ENCODE results near the gene ELAPOR1. TPM values are rescaled to one million over a fixed set of nuclear protein-coding genes. Genes with fewer than 3 reads are reported as not detected.
A peak's percentile ranks its signal among the peaks of the same experiment; 100 is the strongest.

The ELAPOR1 gene
- total and polyA plus RNA-seq, 9 of the 15 experiments (the other 6 are each of a cell fraction or from before 2014, with no cell fraction given): 0.07 to 1.2 (median 0.18) TPM

DNA sequence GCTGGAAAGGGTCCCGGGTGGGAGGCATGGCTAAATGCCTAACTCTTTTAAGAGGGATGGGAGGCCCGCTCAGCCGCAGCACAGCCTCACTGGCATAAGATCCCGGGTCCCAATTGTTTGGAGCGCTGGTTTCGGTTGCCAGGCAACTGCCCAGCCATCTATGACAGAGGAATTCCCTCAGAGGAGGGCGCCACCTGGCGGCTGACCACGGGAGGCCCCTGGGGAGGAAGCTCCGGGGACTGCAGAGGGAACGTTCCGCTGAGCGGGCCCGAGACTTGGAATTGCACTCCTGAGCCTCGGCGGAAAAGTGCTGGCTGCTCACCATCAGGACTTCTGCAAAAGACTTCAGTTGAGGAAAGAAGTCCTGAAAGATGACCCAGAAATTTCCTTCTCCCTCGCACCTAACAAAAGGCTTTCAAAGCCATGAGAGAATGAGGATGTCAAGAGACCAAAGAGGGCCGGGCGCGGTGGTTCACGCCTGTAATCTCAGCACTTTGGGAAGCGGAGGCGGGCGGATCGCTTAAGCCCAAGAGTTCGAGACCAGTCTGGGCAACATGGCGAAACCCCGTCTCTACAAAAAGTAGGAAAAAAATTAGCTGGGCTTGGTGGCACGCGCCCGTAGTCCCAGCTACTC, 1.1 kb upstream of the ELAPOR1 start (continued):
- TF ChIP-seq, protein P1, sequence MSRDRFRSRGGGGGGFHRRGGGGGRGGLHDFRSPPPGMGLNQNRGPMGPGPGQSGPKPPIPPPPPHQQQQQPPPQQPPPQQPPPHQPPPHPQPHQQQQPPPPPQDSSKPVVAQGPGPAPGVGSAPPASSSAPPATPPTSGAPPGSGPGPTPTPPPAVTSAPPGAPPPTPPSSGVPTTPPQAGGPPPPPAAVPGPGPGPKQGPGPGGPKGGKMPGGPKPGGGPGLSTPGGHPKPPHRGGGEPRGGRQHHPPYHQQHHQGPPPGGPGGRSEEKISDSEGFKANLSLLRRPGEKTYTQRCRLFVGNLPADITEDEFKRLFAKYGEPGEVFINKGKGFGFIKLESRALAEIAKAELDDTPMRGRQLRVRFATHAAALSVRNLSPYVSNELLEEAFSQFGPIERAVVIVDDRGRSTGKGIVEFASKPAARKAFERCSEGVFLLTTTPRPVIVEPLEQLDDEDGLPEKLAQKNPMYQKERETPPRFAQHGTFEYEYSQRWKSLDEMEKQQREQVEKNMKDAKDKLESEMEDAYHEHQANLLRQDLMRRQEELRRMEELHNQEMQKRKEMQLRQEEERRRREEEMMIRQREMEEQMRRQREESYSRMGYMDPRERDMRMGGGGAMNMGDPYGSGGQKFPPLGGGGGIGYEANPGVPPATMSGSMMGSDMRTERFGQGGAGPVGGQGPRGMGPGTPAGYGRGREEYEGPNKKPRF (IDR thresholded peaks at IDR 0.05; ENCODE audit: low read depth, low read length): no peak
- TF ChIP-seq ELF4 (CRISPR knock-in tag; IDR thresholded peaks at IDR 0.05) (no peak), ATF1 (CRISPR knock-in tag; IDR thresholded peaks at IDR 0.05) (no peak), ATF1 (tag; IDR thresholded peaks at IDR 0.05) (peak; percentile 56), TEAD4 (IDR thresholded peaks at IDR 0.05; ENCODE audit: low read length) (peak; percentile 78), TEAD4 (CRISPR knock-in tag; IDR thresholded peaks at IDR 0.05; ENCODE audit: borderline replicate concordance) (no peak), TOE1 (IDR thresholded peaks at IDR 0.05; ENCODE audit: borderline replicate concordance) (peak; percentile 47; the same call in 1 of the 2 replicates), TOE1 (CRISPR knock-in tag; IDR thresholded peaks at IDR 0.05; ENCODE audit: borderline replicate concordance, low read depth) (no peak), MEF2D (tag; conservative IDR thresholded peaks at IDR 0.05; ENCODE audit: low read depth) (no peak), FOXJ3 (CRISPR knock-in tag; IDR thresholded peaks at IDR 0.05) (peak; percentile 78; the same call in 1 of the 2 replicates), MAZ (CRISPR knock-in tag; conservative IDR thresholded peaks at IDR 0.05 in 1 of 2, IDR thresholded peaks at IDR 0.05 in 1 of 2) (peak; percentile 42 to 89; a peak in 2 of 4 replicates), ESRRA (IDR thresholded peaks at IDR 0.05; ENCODE audit: borderline replicate concordance, low read depth) (peak; percentile 50; the same call in 1 of the 2 replicates), ZNF766 (CRISPR knock-in tag; conservative IDR thresholded peaks at IDR 0.05) (0 out of 2 replicates have a peak, but pooled peaks have one; percentile 50), HNRNPUL1 (IDR thresholded peaks at IDR 0.05; ENCODE audit: low read length) (no peak), SIN3A (IDR thresholded peaks at IDR 0.05; ENCODE audit: borderline replicate concordance in 2 of 2, control insufficient read depth in 1 of 2, low read depth in 2 of 2, low read length in 2 of 2) (peak in 1 of 2 experiments; percentile 15; a peak in 1 of 4 replicates), TEAD2 (tag; IDR thresholded peaks at IDR 0.05) (0 out of 2 replicates have a peak, but pooled peaks have one; percentile 24)
- TF ChIP-seq, protein P2, sequence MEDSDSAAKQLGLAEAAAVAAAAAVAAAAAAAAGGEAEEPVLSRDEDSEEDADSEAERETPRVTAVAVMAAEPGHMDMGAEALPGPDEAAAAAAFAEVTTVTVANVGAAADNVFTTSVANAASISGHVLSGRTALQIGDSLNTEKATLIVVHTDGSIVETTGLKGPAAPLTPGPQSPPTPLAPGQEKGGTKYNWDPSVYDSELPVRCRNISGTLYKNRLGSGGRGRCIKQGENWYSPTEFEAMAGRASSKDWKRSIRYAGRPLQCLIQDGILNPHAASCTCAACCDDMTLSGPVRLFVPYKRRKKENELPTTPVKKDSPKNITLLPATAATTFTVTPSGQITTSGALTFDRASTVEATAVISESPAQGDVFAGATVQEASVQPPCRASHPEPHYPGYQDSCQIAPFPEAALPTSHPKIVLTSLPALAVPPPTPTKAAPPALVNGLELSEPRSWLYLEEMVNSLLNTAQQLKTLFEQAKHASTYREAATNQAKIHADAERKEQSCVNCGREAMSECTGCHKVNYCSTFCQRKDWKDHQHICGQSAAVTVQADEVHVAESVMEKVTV (CRISPR knock-in tag; IDR thresholded peaks at IDR 0.05): peak; percentile 41
- TF ChIP-seq, protein P3, sequence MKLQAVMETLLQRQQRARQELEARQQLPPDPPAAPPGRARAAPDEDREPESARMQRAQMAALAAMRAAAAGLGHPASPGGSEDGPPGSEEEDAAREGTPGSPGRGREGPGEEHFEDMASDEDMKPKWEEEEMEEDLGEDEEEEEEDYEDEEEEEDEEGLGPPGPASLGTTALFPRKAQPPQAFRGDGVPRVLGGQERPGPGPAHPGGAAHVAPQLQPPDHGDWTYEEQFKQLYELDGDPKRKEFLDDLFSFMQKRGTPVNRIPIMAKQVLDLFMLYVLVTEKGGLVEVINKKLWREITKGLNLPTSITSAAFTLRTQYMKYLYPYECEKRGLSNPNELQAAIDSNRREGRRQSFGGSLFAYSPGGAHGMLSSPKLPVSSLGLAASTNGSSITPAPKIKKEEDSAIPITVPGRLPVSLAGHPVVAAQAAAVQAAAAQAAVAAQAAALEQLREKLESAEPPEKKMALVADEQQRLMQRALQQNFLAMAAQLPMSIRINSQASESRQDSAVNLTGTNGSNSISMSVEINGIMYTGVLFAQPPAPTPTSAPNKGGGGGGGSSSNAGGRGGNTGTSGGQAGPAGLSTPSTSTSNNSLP (IDR thresholded peaks at IDR 0.05; ENCODE audit: borderline replicate concordance, low read depth, low read length): no peak
- TF ChIP-seq, protein P4, sequence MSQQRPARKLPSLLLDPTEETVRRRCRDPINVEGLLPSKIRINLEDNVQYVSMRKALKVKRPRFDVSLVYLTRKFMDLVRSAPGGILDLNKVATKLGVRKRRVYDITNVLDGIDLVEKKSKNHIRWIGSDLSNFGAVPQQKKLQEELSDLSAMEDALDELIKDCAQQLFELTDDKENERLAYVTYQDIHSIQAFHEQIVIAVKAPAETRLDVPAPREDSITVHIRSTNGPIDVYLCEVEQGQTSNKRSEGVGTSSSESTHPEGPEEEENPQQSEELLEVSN (IDR thresholded peaks at IDR 0.05; ENCODE audit: borderline replicate concordance in 1 of 2, extremely low read depth in 1 of 2, insufficient read depth in 1 of 2, insufficient read length in 1 of 2, low read depth in 1 of 2, low read length in 1 of 2, poor library complexity in 1 of 2, severe bottlenecking in 1 of 2): peak in 1 of 2 experiments; percentile 20

All from K562 (cell line).